SH-SY5Y (cell line): ENCODE measurements around the gene WNK2.

Source experiments
- GATA2 ChIP-seq: IDR thresholded peaks from 2 replicates; pipeline ENCODE4 v1.6.1; 2011; ENCODE audit warnings: mild to moderate bottlenecking, low read depth, low read length
- GATA3 ChIP-seq: IDR thresholded peaks from 2 replicates; pipeline ENCODE4 v1.6.1; 2011; ENCODE audit warnings: low read depth, mild to moderate bottlenecking, low read length, moderate library complexity

DNA sequence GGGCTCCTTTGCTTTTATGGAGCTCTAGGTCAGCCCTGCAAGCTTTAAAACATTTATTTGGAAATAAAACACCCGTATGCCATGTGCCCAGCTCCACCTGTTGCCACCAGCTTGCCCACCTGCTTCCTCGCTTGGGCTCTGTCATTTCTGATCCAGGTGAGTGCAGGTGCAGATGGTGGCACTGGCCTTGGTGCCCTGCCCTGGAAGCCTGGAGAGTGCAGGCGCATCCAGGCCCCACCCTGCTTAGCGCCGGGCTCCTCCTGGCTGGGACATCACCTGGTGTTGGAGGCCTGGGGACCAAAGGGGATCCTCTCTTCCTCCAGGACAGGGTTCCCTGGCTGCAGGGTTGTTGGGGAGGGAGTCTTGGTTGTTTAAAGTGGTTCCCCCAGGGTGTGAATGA, 35.8 kb downstream of the WNK2 start:
- TF ChIP-seq GATA2, result no peak
- TF ChIP-seq GATA3, result no peak
